Cerebellar cortex (tissue), 1 donor: ENCODE data around the gene ATP8A1.
"Not testable (repeated sequence)": the region's sequence is repeated elsewhere in the genome, so short reads cannot be mapped to it uniquely, and the experiment has no call there.

ENCODE experiments used
- DNase-seq: peaks from one replicate; pipeline ENCODE4 v3.0.0-alpha.2; 2015; ENCODE audit warnings: low spot score

Gene ATP8A1

DNA sequence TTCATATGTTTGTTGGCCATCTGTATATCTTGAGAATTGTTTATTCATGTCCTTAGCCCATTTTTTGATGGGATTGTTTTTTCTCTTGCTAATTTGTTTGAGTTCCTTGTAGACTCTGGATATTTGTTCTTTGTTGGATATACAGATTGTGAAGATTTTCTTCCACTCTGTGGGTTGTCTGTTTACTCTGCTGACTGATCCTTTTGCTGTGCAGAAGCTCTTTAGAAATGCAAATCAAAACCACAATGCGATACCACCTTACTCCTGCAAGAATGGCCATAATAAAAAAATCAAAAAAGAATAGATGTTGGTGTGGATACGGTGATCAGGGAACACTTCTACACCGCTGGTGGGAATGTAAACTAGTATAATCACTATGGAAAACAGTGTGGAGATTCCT is 189.1 kb downstream of the ATP8A1 start:
- DNase-seq: not testable (repeated sequence)

DNA sequence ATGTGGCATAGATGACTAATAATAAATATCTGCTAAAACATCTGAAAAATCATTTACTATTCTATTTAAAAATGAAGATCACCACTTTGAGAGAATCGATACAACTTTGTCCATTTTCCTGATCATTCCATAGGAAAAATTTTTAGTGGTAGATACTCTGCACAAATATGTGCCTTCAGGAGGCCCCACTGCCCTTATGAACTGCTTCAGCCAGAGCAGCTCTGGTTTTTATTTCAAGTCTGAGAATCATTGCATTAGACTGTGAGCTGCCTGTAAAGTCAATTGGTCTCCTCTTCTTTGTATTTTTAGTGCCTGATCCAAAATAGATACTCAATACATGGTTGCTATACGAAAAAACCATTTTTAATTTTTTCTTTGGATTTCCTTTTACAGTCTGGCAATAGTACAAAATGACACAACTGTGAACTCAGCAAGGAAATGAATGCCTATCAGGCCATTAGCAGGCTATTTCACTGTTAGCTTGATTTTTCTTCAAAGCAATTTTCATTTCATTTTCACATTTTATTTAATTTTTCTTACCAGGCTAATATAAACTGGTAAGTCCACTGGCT is 190.5 kb downstream of the ATP8A1 start:
- DNase-seq: no peak

DNA sequence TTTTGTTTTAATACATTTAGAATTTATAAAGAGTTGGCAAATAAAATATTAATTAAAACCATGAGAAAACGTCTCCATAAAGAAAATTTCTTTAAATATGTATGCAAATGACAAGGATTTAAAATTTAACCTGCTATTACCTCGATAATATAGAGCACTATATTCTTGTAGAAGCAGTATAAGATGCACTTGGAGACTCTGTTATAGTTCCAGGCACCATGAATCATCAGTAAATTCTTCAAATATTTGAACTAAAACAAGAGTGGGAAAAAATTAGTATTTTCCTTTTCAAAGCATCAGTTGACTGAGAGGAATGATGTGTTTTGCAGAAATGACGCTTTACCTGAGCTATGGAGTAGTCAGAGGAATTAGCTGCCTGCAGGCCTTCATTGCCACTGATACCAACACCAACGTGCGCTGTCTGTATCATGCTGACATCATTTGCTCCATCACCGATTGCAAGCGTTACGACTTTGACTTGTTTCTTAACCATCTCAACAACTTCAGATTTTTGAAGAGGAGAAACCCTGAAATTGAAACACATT is 192.3 kb downstream of the ATP8A1 start:
- DNase-seq: no peak

DNA sequence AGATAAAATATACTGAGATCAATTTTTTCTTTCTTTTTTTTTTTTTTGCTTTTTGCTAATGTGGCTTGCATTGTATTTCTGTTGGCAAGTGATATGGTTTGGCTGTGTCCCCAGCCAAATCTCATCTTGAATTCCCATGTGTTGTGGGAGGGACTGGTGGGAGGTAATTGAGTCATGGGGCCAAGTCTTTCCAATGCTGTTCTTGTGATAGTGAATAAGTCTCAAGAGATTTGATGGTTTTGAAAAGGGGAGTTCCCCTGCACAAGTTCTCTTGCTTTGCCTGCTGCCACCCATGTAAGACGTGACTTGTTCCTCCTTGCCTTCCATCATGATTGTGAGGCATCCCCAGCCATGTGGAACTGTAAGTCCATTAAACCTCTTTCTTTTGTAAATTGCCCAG is 195.7 kb downstream of the ATP8A1 start:
- not testable (repeated sequence) for DNase-seq

DNA sequence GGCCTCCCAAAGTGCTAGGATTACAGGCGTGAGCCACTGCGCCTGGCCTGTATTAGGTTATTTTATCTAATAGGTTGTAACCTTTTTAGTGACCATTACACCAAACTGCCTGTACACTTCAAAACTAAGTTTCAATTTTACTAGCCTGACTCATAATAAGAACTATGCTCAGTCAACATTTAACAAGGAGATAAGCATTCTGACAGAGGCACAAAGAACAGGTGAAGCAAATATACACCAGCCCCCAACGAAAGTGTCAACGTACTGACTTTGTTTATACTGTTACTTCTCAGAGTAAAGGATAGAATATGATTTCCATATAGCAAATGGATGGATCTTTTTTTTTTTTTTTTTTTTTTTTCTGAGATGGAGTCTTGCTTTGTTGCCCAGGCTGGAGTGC is 196.9 kb downstream of the ATP8A1 start:
- DNase-seq: no peak

DNA sequence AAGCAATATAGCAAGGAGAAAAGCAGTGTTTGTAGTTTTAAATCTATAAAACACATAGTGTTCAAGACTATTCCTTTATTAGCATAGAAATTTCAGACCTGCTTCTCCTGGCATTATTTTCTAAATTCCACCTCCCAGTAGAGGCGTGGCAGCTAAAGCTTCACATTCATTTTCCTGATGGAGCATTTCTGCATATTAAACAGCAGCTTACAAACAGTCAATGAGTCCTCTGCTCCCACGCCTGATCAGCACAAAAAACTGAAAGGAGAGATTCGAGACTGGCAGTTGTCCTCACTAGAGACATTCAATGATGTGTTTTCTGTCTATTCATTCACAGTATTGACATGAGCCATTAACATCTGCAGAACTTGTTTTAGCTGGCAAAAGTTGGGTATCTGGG is 198.2 kb downstream of the ATP8A1 start:
- DNase-seq: no peak

DNA sequence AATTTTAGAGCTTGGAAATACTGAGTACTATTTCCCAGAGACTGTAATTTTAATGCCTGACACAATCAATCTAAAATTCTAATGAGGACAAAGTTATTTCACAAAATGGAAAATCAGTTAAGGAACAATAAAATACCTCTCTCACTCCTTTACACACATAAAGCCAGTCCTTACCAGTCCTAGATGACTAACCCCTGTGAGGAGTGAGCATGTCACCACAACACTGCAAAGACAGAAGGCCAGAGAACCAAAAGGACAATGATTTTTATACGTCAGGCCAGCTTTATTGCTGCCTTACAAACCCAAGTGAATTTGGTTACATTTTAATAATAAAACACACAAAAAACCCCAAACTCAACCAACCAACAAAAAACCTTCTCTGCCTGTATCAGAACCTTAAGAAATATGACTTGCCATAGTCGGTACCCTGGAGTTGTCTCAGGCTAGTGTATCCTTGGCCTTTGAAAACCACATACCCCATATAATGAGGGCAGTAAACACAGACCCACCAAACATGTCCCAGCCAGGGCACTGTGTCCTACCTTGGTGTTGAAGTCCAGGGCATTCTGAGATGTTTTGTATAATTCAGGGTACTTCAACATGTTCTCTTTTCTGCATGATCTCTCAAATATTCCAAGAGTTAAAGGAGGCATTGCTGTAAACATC is 202.0 kb downstream of the ATP8A1 start:
- no peak for DNase-seq

DNA sequence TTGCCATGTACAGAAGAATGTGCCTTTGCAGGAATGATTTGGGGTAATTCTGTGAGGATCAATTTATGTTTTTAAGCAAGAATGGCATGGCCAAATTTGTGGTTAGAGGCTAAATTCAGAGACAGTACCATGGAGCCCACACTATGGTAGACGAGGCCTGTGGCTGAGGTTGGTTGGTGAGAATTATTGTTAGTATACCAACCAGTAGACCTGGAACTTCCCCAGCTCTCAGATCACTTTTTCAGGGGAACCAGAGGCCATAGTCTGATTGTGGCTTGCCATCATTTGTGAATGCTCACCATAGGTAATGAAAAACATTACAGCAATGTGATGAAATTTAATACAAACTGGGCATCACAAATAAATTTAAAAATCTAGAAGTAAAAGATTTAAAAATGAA is 203.3 kb downstream of the ATP8A1 start:
- no peak for DNase-seq

DNA sequence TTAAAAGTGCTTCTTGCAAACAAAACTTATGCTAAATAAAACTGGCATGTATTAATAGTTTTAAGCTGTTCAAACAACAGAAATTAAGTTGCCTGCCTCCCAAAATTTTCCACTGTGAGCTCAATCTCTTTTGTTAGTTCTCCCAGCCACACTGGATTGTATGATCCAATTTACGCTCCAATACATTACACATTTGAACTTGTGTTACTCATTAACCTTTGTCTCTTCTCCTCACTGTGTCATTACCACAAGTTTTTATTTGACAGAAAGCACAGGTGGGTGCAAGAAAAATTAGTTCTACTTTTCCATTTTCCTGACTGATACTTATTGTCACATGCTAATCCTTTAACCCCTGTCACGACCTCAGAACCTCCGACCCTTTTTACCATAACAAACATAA is 204.1 kb downstream of the ATP8A1 start:
- DNase-seq: no peak

DNA sequence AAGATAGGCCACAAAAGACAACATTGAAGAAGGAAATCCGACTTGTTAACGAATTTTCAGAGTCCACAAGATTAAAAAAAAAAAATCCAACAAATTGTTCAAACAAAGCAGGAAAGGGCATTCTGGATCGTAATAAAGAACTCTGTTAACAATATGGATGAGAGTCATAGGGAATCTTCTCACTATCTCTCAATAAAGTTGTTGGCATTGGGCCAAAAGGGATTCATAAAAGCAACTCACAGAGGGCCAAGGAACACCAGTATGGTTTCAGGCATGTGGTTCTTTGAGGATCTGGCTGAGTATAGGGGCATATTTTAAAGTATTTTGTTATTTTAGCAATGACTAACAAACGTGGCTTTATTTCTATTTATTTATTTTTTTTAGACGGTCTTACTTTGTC is 210.1 kb downstream of the ATP8A1 start:
- DNase-seq: no peak

DNA sequence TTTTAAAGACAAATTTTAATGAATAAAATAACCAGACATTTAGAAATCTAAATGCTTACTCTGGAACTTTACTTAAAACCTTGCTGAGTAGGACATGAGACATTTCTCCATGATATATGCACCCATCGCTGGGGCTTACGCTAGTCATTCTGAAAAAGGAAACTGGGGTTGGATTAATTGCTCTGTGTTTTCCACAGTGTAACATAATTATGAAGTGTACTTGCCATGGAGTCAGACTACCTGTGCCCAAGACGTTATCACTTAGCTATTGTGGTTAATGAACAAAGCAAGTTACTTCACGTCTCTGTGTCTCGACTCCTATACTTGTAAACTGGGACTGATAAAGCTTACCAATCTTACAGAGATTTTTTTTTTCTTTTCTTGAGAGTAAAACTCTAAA is 211.9 kb downstream of the ATP8A1 start:
- DNase-seq: no peak

DNA sequence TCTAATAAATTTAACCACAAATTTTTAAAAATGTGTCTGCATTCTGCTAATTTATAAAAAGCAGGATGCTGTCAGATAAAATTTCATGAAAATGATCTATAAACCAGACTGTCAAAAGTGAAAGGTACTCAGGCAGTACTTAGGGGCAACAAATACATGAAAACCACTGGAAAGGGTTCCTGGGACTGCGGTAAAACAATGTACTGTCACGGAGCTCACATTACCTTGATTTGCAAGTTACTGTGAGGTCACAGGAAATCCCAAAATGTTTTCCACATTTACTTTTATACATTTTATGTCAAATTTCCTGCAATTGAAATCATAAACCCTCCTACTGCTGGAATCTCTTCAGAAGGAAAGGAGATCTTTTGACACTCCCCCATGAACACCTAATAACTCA is 214.3 kb downstream of the ATP8A1 start:
- DNase-seq: no peak

DNA sequence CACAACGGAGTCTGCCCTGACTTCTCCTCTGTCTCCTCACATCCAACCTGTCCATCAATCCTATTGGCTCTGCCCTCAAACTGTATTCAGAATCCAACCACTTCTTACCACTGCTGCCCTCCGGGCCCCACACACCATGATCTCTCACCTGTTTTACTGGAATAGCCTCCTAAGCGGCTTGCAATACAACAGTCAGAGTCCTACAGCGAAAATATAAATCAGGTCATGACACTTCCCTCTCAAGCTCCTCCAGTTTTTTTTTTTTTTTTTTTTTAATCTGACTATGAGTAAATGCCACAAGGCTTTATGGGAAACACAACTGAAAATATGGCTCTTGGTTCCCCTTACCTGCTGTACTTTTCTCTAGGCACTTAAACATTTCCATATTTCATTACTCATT is 216.8 kb downstream of the ATP8A1 start:
- no peak for DNase-seq

DNA sequence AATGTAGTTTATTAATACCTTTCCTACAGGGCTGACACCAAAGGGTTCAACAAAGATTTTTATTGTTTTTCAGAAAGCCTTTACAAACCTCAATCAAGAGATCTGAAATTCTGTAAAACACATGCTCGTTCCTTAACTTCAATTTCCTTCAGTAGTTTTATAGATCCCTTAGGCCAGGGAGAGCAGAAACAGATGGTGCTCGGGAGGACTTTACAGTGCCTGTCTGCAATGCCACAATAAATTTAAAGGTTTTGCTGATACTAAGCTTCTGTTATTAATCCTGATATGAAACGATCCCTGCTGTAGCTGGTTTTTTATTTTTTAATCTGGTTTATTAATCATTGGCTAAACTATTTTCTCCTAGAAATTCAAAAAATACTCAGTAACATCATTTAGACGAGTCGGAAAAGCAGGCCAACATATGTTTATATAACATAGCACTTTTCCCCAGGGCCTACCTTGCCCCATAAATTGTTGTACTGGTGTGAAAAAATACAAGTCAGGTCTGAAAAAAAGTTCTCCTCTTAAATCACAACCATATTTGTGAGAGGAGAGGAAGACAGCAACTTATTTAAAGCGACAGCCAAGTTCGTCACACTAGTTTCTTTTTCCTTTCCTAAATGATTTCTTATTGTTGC is 219.9 kb downstream of the ATP8A1 start:
- DNase-seq: no peak

DNA sequence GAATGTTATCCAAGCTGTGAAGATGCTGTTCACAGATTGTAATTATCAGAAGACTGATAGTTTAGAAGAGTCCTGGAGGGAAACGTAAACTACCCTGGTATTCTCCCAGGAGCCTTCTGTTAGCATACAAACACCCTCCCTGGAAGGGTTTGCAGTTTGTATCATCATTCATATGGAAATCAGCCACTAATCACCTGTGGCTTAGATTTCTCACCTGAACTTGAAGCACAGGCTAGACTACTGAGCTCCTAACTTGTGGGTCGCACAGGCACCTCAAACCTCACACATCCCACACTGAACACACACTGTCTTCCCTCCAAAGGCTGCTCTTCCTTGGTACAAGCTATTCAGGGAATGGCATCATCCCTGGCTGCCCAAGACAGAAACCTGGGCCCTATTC is 228.9 kb downstream of the ATP8A1 start:
- no peak for DNase-seq

DNA sequence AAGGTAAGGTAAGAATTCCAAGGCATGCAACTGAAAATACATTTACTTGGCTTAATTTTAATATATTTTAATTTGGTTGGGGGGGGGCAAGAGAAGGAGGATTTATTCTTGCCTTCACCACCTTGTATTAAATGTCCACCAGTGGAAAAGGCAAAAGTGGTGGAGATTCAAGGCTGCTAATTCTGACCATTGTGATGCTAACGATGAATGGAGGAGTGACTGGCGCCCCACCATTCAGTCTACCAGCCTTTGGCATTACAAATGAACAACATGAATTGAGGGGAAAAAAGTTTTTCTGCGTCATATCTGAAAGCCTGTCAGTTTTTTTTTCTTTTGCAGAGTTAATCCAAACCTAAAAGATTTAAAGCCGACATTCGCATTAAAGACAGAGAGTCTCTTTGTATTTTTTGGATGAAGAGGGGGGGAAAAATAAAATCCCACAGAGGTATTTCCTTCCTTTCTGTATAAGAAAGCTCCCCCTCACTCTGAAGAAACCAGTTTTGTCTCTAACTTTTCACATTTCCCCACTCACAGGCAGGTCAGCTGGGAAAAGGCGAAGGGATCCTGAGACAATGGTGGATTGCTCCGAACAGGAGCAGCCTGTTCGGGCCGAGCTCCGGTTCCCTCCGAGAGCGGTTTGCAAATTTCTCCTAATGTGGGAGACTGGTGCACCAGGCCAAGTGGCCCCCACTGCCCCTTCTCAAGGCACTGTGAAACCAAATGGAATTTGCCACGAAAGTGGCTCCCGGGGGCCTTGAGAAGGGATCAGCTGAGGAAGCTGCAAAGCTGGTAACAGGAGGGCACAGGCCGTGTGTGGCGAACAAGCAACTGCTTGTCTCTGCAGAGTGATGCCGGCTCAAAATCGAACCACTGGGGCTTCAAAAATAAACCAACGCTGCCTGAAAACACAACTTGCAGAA is 231.5 kb downstream of the ATP8A1 start:
- DNase-seq: no peak

DNA sequence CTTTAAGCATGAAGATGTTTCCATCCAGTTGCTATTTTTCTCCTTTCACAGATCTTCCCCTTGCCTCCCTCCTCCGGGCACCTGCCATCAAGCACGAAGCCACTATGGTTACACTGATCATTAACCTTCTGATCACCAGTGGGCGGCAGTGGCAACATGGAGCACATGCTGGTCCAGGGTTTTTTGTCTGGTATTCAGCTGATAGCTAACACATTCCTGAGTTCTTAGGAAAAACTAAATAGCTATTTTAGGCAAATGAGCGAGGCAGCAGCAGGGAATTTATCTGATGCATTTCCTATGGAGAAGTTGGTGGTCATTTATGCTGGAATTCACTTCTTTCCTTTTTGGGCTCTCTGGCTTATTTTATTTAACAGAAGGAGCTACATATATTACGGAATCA is 236.8 kb downstream of the ATP8A1 start:
- DNase-seq: no peak

DNA sequence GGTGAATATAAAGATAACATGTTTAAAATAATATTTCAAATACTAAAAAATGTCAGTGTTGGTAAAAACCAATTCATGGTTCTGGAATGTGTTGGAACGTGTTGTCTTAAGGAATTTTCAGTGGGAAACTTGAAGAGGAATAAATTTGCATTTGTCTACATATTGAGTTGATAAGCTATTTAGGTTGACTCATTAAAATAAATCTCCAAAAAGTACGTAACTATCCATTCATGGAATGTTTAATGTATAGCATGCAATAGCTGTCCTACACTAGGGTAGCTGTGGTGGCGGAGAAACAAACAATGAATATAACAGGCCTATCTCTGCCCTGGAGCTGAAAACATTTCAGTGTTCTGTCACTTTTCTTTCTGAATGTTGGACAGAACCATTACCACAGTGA is 239.4 kb downstream of the ATP8A1 start:
- no peak for DNase-seq

DNA sequence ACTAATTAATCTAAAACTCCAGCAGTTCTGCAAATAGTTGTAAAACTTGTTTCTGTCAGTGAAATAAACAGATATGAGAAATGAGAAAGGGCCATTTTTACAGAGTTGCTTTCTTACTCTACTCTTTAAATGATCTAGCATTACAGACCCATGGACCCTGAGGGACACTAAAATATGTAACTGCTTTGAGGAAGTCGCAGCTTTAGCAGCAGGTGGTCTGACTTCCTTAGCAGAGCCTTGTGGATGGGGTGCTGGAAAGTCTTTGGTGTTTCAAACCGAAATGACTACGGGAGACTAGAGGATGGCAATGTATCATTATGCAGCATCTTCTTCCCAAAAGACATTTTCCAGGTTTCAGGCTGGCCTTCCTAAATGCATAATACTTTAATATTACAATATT is 240.9 kb downstream of the ATP8A1 start:
- no peak for DNase-seq

DNA sequence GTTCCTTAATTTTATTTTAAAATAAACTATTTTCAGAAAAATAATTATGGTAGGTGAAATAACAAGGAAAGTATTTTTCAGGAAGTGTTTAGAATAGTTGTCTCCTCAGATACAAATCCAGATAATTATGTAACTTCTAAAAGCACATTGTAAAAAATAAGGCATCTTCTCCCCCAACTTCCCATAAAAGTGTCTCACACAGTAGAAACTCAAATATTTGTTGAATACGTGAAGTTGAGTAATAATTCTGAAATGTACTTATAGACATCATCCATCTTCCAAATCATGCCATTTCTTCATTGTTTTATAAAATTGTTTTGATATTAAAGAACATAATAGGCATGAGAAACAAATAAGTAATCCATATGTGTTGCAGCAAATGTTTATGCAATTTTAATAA is 241.6 kb downstream of the ATP8A1 start:
- DNase-seq: no peak

DNA sequence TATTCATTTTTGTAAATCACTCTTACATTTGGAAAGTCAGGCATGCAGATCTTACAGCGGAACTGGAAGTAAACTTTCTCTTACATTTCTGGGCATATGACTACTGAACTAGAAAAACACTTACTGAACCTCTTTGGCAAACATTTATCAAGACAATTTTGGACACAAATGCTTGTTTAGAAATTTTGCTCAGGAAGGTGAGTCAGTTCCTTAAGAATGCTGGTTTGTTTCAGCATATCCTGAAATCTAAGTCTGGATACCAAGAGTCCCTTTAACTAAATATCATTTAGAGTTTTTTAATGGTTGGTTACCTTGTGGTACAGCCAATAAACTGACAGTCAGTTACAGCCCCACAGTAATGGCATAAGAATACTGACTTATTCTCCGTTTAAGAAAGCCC is 244.7 kb downstream of the ATP8A1 start:
- DNase-seq: no peak

DNA sequence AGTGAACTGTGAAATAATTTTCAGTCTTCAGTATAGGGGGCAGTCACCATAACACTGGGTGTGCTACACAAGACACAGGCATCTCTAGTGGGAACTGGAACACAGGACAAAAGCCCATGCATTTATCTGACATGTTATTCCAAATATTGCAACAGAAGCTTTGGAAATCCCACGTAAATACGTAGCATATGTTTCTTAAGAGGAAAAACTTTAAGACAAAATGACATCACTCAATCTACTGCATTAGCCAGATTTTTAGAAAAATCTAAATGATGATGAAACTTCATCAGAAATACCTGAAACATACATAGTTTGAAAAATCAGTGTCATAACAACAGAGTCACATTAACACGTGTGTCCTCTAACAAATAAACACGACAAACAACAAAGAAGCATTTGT is 245.1 kb downstream of the ATP8A1 start:
- no peak for DNase-seq

DNA sequence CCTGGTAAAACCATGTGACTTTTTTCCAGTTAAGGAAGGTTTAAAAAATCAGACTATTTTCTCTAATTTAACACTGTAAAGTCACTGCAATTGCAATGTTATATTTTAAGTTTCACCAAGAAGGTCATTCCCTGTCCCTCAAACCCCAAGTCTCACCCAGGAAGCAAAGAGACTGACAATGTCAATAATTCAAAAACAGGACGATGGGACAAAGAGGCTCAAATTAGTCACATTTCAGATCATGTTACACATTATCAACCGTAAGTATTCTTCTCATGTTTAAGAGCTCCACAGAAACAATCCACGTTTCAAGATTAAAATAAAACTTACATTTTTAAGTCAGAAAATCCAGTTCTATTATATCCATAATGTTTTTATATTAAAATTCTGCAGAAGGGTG is 246.5 kb downstream of the ATP8A1 start:
- DNase-seq: no peak
